Lower leg skin (tissue), 4 donors: ENCODE results near the gene PLXNA1. TPM values are rescaled to one million over a fixed set of nuclear protein-coding genes. Genes with fewer than 3 reads are reported as not detected.

Experiments
- DNase-seq, 2 donors: peaks; one replicate each; pipeline ENCODE4 v3.0.0-alpha.2; 2019; ENCODE audit warnings: low spot score in 2 of 2
- H3K4me3 ChIP-seq: fragments of 200-600 bp; sonication (generic); 2 replicates; pipeline ENCODE4 v1.5.1; 2017; ENCODE audit warnings: mild to moderate bottlenecking, low read depth; ENCODE audit not compliant: poor library complexity, severe bottlenecking
- CTCF ChIP-seq, 3 donors: fragments of 450-650 bp; IDR thresholded peaks; one replicate each; pipeline ENCODE4 v1.5.1; 2016; ENCODE audit warnings: antibody characterized with exemption in 3 of 3, mild to moderate bottlenecking in 3 of 3, moderate library complexity in 2 of 3
- POLR2A ChIP-seq, 2 donors: fragments of 450-650 bp; IDR thresholded peaks; one replicate each; pipeline ENCODE4 v1.6.1; 2016 to 2017; ENCODE audit warnings: antibody characterized with exemption in 2 of 2, mild to moderate bottlenecking in 1 of 2, moderate library complexity in 1 of 2
- WGBS, 2 donors: methylation state at CpG; one replicate each; pipeline ENCODE4 v1.1.5; 2018; 5-methylcytosine and 5-hydroxymethylcytosine counted together
- intact Hi-C: fragments of 100-400 bp; cut with DNase I; formaldehyde crosslinking; loops from one replicate; pipeline ENCODE4 v1.15.0; 2023; ENCODE audit warnings: low total_unique reads
- total RNA-seq, 4 donors: library from RNA; depleted of rRNA; stranded (reverse); fragments of >200 nt; gene quantifications; one replicate each; pipeline ENCODE4 v1.1.0, GENCODE V29; 2016

PLXNA1 gene
- total RNA-seq, 4 donors from 2014 or later, result 35.8 to 44.9 (median 39.7) TPM

GRCh38 chr3:126992216-126992615 is 9.3 kb downstream of the PLXNA1 start:
- TF ChIP-seq CTCF (IDR thresholded peaks at IDR 0.05) (no peak), POLR2A (IDR thresholded peaks at IDR 0.05) (no peak)
- intact Hi-C loops, result no loop called here
- WGBS, 2 donors, result 65 to 82% methylated on average over 2 to 7 of the region's 7 CpGs
- DNase-seq, result no peak
- H3K4me3 ChIP-seq, result no peak overlapping the region

- WGBS, 2 donors, result 69 to 84% methylated on average over 8 of the region's 8 CpGs
- DNase-seq, result no peak
- H3K4me3 ChIP-seq, result no peak overlapping the region
- intact Hi-C loops, result no loop called here
- TF ChIP-seq CTCF (IDR thresholded peaks at IDR 0.05), result no peak
- TF ChIP-seq POLR2A (IDR thresholded peaks at IDR 0.05), result no peak
These were observed 9.9 kb downstream of the PLXNA1 start for GRCh38 chr3:126992776-126993175.

GRCh38 chr3:126993436-126993835 is 10.5 kb downstream of the PLXNA1 start:
- intact Hi-C loops, result no loop called here

GRCh38 chr3:126994661-126995245 is 11.8 kb downstream of the PLXNA1 start:
- no peak for TF ChIP-seq CTCF (IDR thresholded peaks at IDR 0.05)
- no peak for TF ChIP-seq POLR2A (IDR thresholded peaks at IDR 0.05)
- WGBS, 2 donors, result 33 to 38% methylated on average over 5 to 7 of the region's 10 CpGs
- intact Hi-C loops, result no loop called here
- DNase-seq, result no peak
- H3K4me3 ChIP-seq, result no peak overlapping the region

More at GRCh38 chr3:126993436-126993835, 10.5 kb downstream of the PLXNA1 start:
- no peak for TF ChIP-seq CTCF (IDR thresholded peaks at IDR 0.05)
- TF ChIP-seq POLR2A (IDR thresholded peaks at IDR 0.05), result no peak
- H3K4me3 ChIP-seq, result no peak overlapping the region
- WGBS, 2 donors, result 79 to 88% methylated on average over 8 of the region's 9 CpGs
- DNase-seq, result no peak

GRCh38 chr3:126995254-126995780 is 12.4 kb downstream of the PLXNA1 start:
- H3K4me3 ChIP-seq, result no peak overlapping the region
- no peak for DNase-seq
- WGBS, 2 donors, result 52 to 53% methylated on average over 8 to 12 of the region's 12 CpGs
- intact Hi-C loops, result no loop called here
- TF ChIP-seq POLR2A (IDR thresholded peaks at IDR 0.05) (no peak), CTCF (IDR thresholded peaks at IDR 0.05) (no peak)
